HCT116 (cell line): ENCODE data around the gene TNPO1. TPM values are rescaled to one million over a fixed set of nuclear protein-coding genes. Genes with fewer than 3 reads are reported as not detected.

ENCODE experiments used
- ATAC-seq: fragments of 200-7000 bp; cut with Tn5 transposase; 2 replicates; pipeline ENCODE4 v1.9.1; 2020; ENCODE audit warnings: mild to moderate bottlenecking, moderate library complexity
- BruUV-seq: library from RNA; stranded (reverse); fragments of 400-500 nt; replicated peaks from 2 replicates; lab custom pipeline; 2021; lab: Mats Ljungman, UMichigan
- CTCF ChIA-PET: fragments of 300-600 bp; sonication (Branson Sonifier 250); formaldehyde crosslinking; loops from one replicate; lab custom pipeline; 2021; ENCODE audit warnings: antibody characterized with exemption; lab: Charles Lee
- POLR2A ChIA-PET: fragments of 300-600, 350-600 bp; sonication (Branson Sonifier 250); formaldehyde crosslinking; loops from one replicate; lab custom pipeline; 2021; ENCODE audit warnings: antibody characterized with exemption; lab: Charles Lee
- RAD21 ChIA-PET, 2 experiments: fragments of 300-600 bp; sonication (Branson Sonifier 250); formaldehyde crosslinking; loops; one replicate each; lab custom pipeline; 2023; ENCODE audit warnings: low total read pairs in 2 of 2; ENCODE audit not compliant: uncharacterized antibody in 2 of 2, unreplicated experiment in 2 of 2, low non-redundant PET in 1 of 2; lab: Charles Lee
- DNase-seq: peaks from one replicate; pipeline ENCODE4 v3.0.0-alpha.2; 2010; ENCODE audit warnings: low read depth, low spot score
- H2AFZ ChIP-seq: fragments of 200-600 bp; shearing (Covaris generic), sonication (generic); 2 replicates; pipeline ENCODE4 v1.6.1; 2017; ENCODE audit warnings: low read depth, mixed run types, mixed read lengths, antibody characterized with exemption, low read length; ENCODE audit not compliant: poor library complexity, severe bottlenecking
- H3K27ac ChIP-seq: 2 replicates; pipeline ENCODE4 v1.5.1; 2012; ENCODE audit warnings: low read depth, low read length
- H3K27me3 ChIP-seq: fragments of 200-600 bp; sonication (generic); 2 replicates; pipeline ENCODE4 v1.6.1; 2016; ENCODE audit warnings: mixed run types, low read length, mixed read lengths; ENCODE audit not compliant: insufficient read depth
- H3K36me3 ChIP-seq, 2 experiments: fragments of 200-500 bp in 1 of 2; fragments of 200-600 bp in 1 of 2; sonication (Bioruptor generic) in 1 of 2; sonication (generic) in 1 of 2; 2 replicates each; pipeline versions ENCODE4 v1.5.1 to v1.6.1; 2014 to 2016; ENCODE audit warnings: low read length in 2 of 2, inconsistent platforms in 1 of 2, mixed read lengths in 1 of 2, mixed run types in 1 of 2; ENCODE audit not compliant: insufficient read depth in 2 of 2, control insufficient read depth in 1 of 2
- H3K4me1 ChIP-seq, 2 experiments: fragments of 200-600 bp in 1 of 2; sonication (generic) in 1 of 2; 2 replicates each; pipeline versions ENCODE4 v1.5.1 to v1.6.1; 2012 to 2017; ENCODE audit warnings: low read length in 2 of 2, inconsistent platforms in 1 of 2, mild to moderate bottlenecking in 1 of 2, mixed read lengths in 1 of 2, mixed run types in 1 of 2, moderate library complexity in 1 of 2; ENCODE audit not compliant: insufficient read depth in 2 of 2, control insufficient read depth in 1 of 2
- H3K4me2 ChIP-seq: fragments of 200-600 bp; sonication (generic); 2 replicates; pipeline ENCODE4 v1.6.1; 2017; ENCODE audit warnings: mixed run types, low read length, mixed read lengths
- H3K4me3 ChIP-seq, 2 experiments: fragments of 200-600 bp in 1 of 2; sonication (generic) in 1 of 2; replicated peaks in 1 of 2; 2 replicates each; pipeline ENCODE4 v1.5.1; 2011 to 2016; ENCODE audit warnings: low read length in 2 of 2, control low read depth in 1 of 2, low read depth in 1 of 2, mild to moderate bottlenecking in 1 of 2, mixed read lengths in 1 of 2, mixed run types in 1 of 2
- H3K79me2 ChIP-seq: fragments of 200-600 bp; sonication (generic); 2 replicates; pipeline ENCODE4 v1.6.1; 2017; ENCODE audit warnings: mild to moderate bottlenecking, mixed run types, low read length, moderate library complexity, mixed read lengths; ENCODE audit not compliant: insufficient read depth
- H3K9ac ChIP-seq: fragments of 200-600 bp; sonication (generic); 2 replicates; pipeline ENCODE4 v1.6.1; 2016; ENCODE audit warnings: low read length, mixed read lengths
- H3K9me2 ChIP-seq: fragments of 200-600 bp; sonication (generic), shearing (Covaris generic); 2 replicates; pipeline ENCODE4 v1.6.1; 2017; ENCODE audit warnings: mixed run types, mild to moderate bottlenecking, moderate library complexity; ENCODE audit not compliant: insufficient read depth
- H3K9me3 ChIP-seq, 2 experiments: fragments of 200-500 bp in 1 of 2; fragments of 200-600 bp in 1 of 2; sonication (Bioruptor generic) in 1 of 2; sonication (generic) in 1 of 2; 2 replicates each; pipeline ENCODE4 v1.6.1; 2014 to 2017; ENCODE audit warnings: low read length in 2 of 2, mixed read lengths in 2 of 2, inconsistent platforms in 1 of 2, low read depth in 1 of 2, mild to moderate bottlenecking in 1 of 2, mixed run types in 1 of 2, moderate library complexity in 1 of 2; ENCODE audit not compliant: control insufficient read depth in 1 of 2, insufficient read depth in 1 of 2
- H4K20me1 ChIP-seq: fragments of 200-600 bp; sonication (generic), shearing (Covaris generic); 2 replicates; pipeline ENCODE4 v1.6.1; 2017; ENCODE audit warnings: mixed run types, mild to moderate bottlenecking, moderate library complexity; ENCODE audit not compliant: insufficient read depth
- CBX3 ChIP-seq: IDR thresholded peaks from 2 replicates; pipeline ENCODE4 v1.6.1; 2012; ENCODE audit warnings: low read depth
- EGR1 ChIP-seq: IDR thresholded peaks from 2 replicates; pipeline ENCODE4 v1.6.1; 2012; ENCODE audit warnings: low read depth
- ELF1 ChIP-seq: IDR thresholded peaks from 2 replicates; pipeline ENCODE4 v1.6.1; 2012; ENCODE audit warnings: low read depth, borderline replicate concordance
- FOSL1 ChIP-seq: IDR thresholded peaks from 2 replicates; pipeline ENCODE4 v1.6.1; 2012; ENCODE audit warnings: low read depth
- JUND ChIP-seq: IDR thresholded peaks from 2 replicates; pipeline ENCODE4 v1.6.1; 2012
- MAX ChIP-seq: IDR thresholded peaks from 2 replicates; pipeline ENCODE4 v1.6.1; 2012
- RAD21 ChIP-seq: IDR thresholded peaks from 2 replicates; pipeline ENCODE4 v1.6.1; 2012; ENCODE audit warnings: low read depth, mild to moderate bottlenecking
- SIN3A ChIP-seq: IDR thresholded peaks from 2 replicates; pipeline ENCODE4 v1.6.1; 2012; ENCODE audit warnings: low read depth
- TCF7L2 ChIP-seq: IDR thresholded peaks from 2 replicates; pipeline ENCODE4 v1.7.0; 2011; ENCODE audit warnings: borderline replicate concordance, inconsistent platforms; ENCODE audit not compliant: insufficient read depth, insufficient read length; ENCODE audit errors: extremely low read depth
- intact Hi-C: fragments of 100-400 bp; cut with micrococcal nuclease; formaldehyde crosslinking; loops from 2 replicates; pipeline ENCODE4 v1.10.0; 2022
- total RNA-seq: library from RNA; stranded (reverse); gene quantifications from one replicate; pipeline ENCODE4 v1.2.1, GENCODE V29; 2021; ENCODE audit not compliant: unreplicated experiment
- TF ChIP-seq, protein P1 (sequence below): IDR thresholded peaks from 2 replicates; pipeline ENCODE4 v1.6.1; 2012

Gene TNPO1
- total RNA-seq, 1 experiment from 2014 or later, result 104 TPM

- ChIA-PET CTCF (no interaction called here), RAD21 (no interaction called here), POLR2A (no interaction called here)
- TF ChIP-seq FOSL1 (no peak), ELF1 (no peak), EGR1 (no peak), RAD21 (no peak), TCF7L2 (no peak), SIN3A (no peak)
- peaks cover 11% of the 10 kb centered on the region; the same call in 1 of the 2 replicates for H4K20me1 ChIP-seq
- H3K4me2 ChIP-seq, result no peak overlapping the region
- DNase-seq, result no peak
- H3K4me3 ChIP-seq, result no peak overlapping the region
- no peaks in the 10 kb centered on the region for H3K9me3 ChIP-seq
- intact Hi-C loops, result no loop called here
- H3K9me2 ChIP-seq, result no peaks in the 10 kb centered on the region
- H3K27ac ChIP-seq, result no peak overlapping the region
- no peak overlapping the region for H2AFZ ChIP-seq
- H3K36me3 ChIP-seq, result peaks cover 36 to 57% of the 10 kb centered on the region in 2 experiments
- ATAC-seq, result no peak
- peaks cover 87% of the 10 kb centered on the region for H3K79me2 ChIP-seq
- no peaks in the 10 kb centered on the region for H3K27me3 ChIP-seq
- no TSS peak for BruUV-seq
- H3K4me1 ChIP-seq, result no peaks in the 10 kb centered on the region
- H3K9ac ChIP-seq, result no peak overlapping the region
Observed at GRCh38 chr5:72884892-72885291, 68.4 kb downstream of the TNPO1 start.

DNA sequence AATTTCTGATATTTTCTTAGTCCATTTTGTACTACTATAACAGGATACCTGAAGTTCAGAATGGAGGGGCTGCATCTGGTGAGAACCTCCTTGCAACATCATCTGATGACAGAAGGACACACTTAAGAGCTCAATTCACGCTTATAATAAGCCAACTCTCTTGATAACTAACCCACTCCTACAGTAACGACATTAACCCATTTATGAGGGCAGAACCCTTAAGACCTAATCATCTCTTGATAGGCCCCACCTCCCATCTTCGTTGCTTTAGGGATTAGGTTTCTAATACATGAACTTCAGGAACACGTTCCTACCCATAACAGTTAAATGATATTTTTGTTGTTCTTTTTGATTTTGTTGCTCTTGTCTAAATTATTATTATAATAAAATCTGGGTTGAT is 69.4 kb downstream of the TNPO1 start:
- H3K27me3 ChIP-seq, result no peaks in the 10 kb centered on the region
- H2AFZ ChIP-seq, result no peak overlapping the region
- H3K9ac ChIP-seq, result no peak overlapping the region
- ChIA-PET CTCF (no interaction called here), RAD21 (no interaction called here), POLR2A (interaction anchor here (0.6 kb wide), 1 partner anchor 18 kb away, joined by 3 read pairs; no protein-coding TSS in a partner anchor)
- H4K20me1 ChIP-seq, result peaks cover 11% of the 10 kb centered on the region; the same call in 1 of the 2 replicates
- intact Hi-C loops, result no loop called here
- no peaks in the 10 kb centered on the region for H3K9me2 ChIP-seq
- ATAC-seq (no peak), DNase-seq (no peak)
- no peak overlapping the region for H3K4me3 ChIP-seq
- TSS peak; percentile 2 for BruUV-seq
- TF ChIP-seq FOSL1 (no peak), MAX (no peak), JUND (no peak), ELF1 (no peak), EGR1 (no peak), CBX3 (no peak)
- TF ChIP-seq, protein P1, sequence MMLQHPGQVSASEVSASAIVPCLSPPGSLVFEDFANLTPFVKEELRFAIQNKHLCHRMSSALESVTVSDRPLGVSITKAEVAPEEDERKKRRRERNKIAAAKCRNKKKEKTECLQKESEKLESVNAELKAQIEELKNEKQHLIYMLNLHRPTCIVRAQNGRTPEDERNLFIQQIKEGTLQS, result no peak
- no peak overlapping the region for H3K27ac ChIP-seq
- peaks cover 43 to 65% of the 10 kb centered on the region in 2 experiments for H3K36me3 ChIP-seq
- peaks cover 88% of the 10 kb centered on the region for H3K79me2 ChIP-seq
- no peaks in the 10 kb centered on the region for H3K9me3 ChIP-seq
- no peak overlapping the region for H3K4me2 ChIP-seq
- H3K4me1 ChIP-seq, result no peaks in the 10 kb centered on the region
